Fibroblast of skin of right quadriceps (primary cell): Measurements from ENCODE around the gene NEDD8.
A peak's percentile ranks its signal among the peaks of the same experiment; 100 is the strongest.

Source experiments
- DNase-seq: peaks from one replicate; pipeline ENCODE4 v3.0.0-alpha.2; 2013

Gene NEDD8

GRCh38 chr14:24177041-24177825 is 54.9 kb downstream of the NEDD8 start:
- DNase-seq, result no peak

- no peak for DNase-seq
Observed at GRCh38 chr14:24176599-24176998, 55.6 kb downstream of the NEDD8 start.

- DNase-seq, result no peak
Observed at GRCh38 chr14:24172871-24173281, 59.3 kb downstream of the NEDD8 start.

- no peak for DNase-seq
Observed at GRCh38 chr14:24172261-24172860, 59.8 kb downstream of the NEDD8 start.

GRCh38 chr14:24171422-24172260 is 60.5 kb downstream of the NEDD8 start, which contains the start of gene REC8:
Gene REC8, plus strand, starts transcription at chr14:24172080. Its CDS starts 473 bp downstream, at chr14:24172553.
- DNase-seq, result peak; percentile 87

GRCh38 chr14:24167469-24168114 is 64.6 kb downstream of the NEDD8 start:
- DNase-seq, result no peak
